ENCODE measurements around the gene LINGO1.

DNA sequence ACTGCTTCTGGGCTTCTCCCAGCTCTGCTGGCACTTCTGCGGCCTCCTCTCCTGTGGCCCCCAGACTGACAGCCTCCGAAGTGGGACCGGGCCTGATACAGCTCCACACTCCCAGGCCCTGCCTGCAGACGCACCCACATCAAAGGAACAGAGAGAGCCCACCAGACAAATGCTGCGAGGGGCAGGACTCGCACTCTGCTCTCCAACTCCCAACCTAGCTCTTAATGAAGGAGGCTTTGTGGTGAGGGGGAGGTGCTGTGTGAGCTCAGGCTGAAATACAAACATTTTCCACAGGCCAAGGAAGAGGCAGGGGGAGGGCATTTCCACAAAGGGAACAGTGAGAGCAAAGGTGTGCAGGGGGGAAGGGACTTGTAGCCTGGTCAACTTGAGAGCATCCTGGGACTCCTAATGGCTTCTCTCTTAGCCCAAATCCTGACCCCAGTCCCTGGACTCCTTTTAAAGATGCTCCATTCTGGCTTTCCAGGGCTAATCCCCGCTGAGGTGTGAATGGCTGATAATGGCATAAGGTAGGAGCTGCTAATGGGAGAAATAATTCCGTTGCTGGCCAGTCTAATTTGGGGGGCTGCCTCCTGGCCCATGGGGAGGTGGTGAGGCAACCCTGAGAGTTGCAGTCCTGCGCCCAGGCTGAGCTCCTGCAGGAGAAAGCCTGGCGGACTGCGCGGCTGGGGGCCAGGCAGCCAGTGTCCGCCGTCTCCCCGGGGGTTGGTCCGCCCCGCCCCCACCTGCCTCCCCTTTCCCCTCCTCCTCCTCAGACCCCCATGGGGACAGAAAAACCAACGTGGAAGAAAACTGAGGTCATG lies 9.6 kb downstream of the LINGO1 start:
- TF ChIP-seq, protein P1, sequence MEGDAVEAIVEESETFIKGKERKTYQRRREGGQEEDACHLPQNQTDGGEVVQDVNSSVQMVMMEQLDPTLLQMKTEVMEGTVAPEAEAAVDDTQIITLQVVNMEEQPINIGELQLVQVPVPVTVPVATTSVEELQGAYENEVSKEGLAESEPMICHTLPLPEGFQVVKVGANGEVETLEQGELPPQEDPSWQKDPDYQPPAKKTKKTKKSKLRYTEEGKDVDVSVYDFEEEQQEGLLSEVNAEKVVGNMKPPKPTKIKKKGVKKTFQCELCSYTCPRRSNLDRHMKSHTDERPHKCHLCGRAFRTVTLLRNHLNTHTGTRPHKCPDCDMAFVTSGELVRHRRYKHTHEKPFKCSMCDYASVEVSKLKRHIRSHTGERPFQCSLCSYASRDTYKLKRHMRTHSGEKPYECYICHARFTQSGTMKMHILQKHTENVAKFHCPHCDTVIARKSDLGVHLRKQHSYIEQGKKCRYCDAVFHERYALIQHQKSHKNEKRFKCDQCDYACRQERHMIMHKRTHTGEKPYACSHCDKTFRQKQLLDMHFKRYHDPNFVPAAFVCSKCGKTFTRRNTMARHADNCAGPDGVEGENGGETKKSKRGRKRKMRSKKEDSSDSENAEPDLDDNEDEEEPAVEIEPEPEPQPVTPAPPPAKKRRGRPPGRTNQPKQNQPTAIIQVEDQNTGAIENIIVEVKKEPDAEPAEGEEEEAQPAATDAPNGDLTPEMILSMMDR (IDR thresholded peaks at IDR 0.05), result no peak
- TF ChIP-seq POLR2A (IDR thresholded peaks at IDR 0.05), result no peak
- no peak for TF ChIP-seq POLR2AphosphoS5 (IDR thresholded peaks at IDR 0.05)
